OCI-LY7 (cell line): ENCODE results near the gene TYMP.

Source experiments
- CTCF ChIP-seq: fragments of 200-600 bp; sonication (generic); conservative IDR thresholded peaks from 2 replicates; pipeline ENCODE4 v1.5.1; 2014; ENCODE audit warnings: mild to moderate bottlenecking, antibody characterized with exemption, low read length, moderate library complexity, mixed read lengths
- EZH2phosphoT487 ChIP-seq: fragments of 200-600 bp; sonication (generic); IDR thresholded peaks from 2 replicates; pipeline ENCODE4 v1.6.1; 2018; ENCODE audit warnings: low read depth, borderline replicate concordance, mild to moderate bottlenecking, mixed run types, antibody characterized with exemption, low read length, moderate library complexity, mixed read lengths

- no peak for TF ChIP-seq CTCF
- TF ChIP-seq EZH2phosphoT487 = no peak
Observed at GRCh38 chr22:50532824-50533796, 3.3 kb upstream of the TYMP start.
